Activated CD8-positive, alpha-beta memory T cell treated with anti-CD3 and anti-CD28 coated beads, Interleukin-2, amount 50 U/mL, for 1 hour (primary cell): ENCODE measurements around the gene NMT1.

Source experiments
- DNase-seq: peaks from one replicate; pipeline ENCODE4 v3.0.0-alpha.2; 2020; ENCODE audit errors: extremely low read depth

NMT1 gene

DNA sequence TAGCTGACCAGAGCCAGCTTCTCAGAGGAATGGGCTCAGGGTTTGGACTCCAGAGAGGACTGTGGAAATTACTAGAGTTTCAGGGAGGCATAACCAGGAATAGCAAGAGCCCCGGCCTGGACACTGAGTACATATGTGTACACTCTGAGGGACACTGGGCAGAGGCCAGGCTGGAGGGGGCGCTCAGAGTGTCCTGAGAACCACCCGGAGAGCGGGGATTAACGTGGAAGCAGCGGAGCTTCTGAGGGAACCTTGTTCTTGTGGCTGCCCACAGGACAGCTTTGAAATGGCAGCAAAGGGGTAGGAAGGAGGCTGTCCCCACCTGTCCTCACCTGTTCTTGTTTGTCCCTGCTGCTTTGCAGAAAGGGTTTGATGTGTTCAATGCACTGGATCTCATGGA is 43.4 kb downstream of the NMT1 start:
- no peak for DNase-seq

GRCh38 chr17:45104907-45105624 is 43.9 kb downstream of the NMT1 start:
- DNase-seq: no peak

DNA sequence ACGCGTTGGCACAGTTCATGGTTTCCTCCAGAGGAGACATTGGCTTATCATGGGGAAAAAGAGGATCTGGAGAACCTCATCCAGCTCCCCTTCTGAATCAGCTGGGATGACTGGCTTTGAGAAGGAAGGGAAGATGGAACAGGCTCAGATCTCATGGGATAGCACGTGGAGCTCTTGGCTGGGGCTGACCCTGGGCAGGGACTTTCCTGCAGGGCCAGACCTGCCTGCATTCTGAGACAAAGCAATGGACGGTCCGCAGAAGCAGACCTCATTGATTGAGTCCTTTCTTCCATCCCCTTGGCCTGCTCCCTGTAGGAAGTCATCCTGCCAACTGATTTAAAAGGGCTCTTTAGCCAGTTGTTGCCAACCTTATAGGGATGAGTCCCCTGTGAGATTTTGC is 45.0 kb downstream of the NMT1 start:
- DNase-seq: no peak

DNA sequence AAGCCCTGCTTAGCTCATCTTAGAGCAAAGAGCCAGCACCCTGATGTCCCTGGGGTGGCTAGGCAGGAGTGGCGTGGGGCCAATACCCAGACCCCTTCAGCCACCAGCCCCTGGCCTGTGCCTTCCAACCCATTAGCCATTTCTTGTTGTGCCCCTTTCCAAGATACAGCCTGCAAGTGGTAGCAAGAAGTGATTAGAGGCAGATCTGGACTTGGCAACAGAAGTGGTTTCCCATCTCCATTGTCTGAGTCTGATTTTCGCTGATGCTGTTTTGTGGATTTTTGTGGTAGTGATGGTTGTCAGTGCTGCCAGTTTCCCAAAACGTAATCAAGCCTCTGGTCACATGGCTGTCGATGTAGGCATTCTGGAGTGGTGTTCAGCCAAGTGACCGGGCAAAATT is 45.5 kb downstream of the NMT1 start:
- no peak for DNase-seq

DNA sequence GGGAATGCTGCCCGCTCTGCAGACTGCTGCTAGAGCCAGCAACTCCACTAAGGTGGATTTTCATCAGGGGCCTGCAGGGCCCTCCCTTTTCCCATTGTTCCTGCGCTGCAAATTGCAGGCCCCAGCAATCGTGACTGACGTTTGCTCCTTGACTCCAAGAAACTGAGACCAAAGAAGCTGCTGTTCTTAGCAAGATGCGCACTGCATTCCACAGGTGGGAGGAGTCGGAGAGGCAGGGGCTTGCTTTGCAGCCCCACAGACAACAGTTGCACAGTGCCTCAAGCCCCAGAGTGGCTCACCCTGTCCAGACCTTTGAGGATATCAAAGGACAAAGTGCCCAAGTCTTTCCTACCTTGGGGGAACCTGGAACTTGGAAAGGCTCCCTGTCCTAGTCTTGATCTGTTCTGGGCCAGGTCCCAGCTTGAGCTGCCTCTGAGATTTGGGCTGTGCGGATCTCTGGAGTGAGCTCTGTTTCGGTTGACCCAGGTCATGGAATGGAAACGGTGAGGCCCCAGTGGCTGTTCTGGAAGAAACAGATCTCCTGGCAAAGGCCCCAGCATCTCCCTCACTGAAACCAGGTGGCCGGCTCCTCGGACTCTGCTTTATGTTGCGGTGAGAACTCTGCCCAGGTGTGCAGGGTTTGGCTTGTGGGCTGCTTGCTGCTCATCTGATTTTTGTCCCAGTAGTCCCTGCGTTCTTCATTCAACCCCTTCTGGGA is 46.3 kb downstream of the NMT1 start:
- DNase-seq: no peak

DNA sequence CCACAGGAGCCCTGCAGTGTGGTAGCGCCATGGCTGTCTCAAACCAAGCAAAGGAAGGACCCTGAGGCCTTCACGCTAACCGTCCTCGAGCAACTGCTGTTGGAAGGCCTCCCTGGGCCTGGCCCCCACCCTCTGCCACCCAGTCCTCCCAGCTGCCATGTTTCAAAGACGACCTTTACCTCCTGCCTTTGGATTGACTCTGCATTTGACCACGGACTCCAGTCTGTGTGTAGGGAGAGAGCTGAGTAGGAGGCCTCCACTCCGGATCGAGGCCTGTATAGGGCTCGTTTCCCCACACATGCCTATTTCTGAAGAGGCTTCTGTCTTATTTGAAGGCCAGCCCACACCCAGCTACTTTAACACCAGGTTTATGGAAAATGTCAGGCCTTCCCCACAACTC is 46.9 kb downstream of the NMT1 start:
- no peak for DNase-seq

DNA sequence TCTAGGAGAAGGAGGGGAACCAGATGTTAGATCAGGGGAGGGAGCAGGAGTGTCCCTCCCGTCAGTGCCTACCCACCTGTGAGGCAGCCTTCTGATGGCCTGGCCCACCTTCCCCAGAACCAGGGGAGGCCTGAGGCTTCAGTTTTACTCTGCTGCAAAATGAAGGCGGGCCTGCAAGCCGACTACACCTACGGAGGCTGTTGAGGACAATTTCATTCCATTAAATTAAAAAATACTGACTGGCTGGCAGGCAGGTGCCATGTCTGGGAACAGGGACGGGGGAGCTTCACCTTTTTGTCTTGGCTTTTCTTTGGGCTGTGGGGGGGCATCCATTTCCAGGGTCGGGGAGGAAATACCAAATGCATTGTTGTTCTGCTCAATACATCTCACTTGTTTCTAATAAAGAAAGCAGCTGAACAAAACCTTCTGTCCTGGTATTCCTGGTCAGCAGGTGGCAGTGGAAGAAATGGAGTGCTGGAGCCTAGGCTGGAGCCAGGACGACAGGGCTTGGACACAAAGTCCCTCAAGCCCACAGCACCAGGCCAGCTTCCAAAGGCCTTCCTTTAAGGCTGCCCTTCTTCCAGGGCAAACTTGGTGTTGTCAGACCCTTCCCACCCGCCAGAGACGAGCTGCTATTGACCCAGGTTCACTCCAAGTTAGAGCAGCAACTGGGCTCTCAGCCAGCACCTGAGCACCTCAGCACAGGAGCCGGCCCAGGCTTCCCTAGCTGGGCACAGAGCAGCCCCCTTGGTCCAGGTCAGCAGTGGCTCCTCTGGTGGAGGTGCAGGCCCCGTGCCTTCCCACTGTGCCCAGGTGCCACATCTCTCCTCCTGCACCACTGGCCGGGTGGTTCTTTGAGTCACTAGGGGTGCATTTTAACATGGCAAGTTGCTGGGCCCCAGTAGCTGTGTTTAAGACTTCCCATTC is 47.7 kb downstream of the NMT1 start:
- DNase-seq: no peak

GRCh38 chr17:45110676-45111611 is 49.8 kb downstream of the NMT1 start:
- DNase-seq: no peak

DNA sequence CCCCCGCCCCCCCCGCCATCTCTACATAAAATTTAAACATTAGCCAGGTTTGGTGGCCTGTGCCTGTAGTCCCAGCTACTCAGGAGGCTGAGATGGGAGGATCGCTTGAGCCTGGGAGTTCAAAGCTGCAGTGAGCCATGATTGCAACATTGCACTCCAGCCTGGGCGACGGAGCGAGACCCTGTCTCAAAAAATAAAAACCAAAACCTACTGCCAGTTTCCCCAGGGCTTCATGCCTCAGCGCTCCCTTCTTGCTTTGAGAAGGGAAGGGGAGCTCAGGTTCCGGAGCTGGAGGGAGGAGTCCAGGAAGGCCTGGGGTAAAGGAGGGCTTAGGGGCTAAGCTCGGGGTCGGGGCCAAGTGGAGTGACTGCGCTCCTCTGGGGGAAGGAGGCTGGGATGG is 50.7 kb downstream of the NMT1 start:
- no peak for DNase-seq

- no peak for DNase-seq
Observed at GRCh38 chr17:45112559-45113423, 51.7 kb downstream of the NMT1 start.

GRCh38 chr17:45113424-45113754 is 52.3 kb downstream of the NMT1 start:
- no peak for DNase-seq

GRCh38 chr17:45114117-45114932 is 53.2 kb downstream of the NMT1 start:
- no peak for DNase-seq

GRCh38 chr17:45115015-45115625 is 54.0 kb downstream of the NMT1 start:
- DNase-seq: no peak

- DNase-seq: no peak
Observed at GRCh38 chr17:45115871-45116270, 54.8 kb downstream of the NMT1 start.

- DNase-seq: no peak
Observed at GRCh38 chr17:45116434-45117016, 55.4 kb downstream of the NMT1 start.

DNA sequence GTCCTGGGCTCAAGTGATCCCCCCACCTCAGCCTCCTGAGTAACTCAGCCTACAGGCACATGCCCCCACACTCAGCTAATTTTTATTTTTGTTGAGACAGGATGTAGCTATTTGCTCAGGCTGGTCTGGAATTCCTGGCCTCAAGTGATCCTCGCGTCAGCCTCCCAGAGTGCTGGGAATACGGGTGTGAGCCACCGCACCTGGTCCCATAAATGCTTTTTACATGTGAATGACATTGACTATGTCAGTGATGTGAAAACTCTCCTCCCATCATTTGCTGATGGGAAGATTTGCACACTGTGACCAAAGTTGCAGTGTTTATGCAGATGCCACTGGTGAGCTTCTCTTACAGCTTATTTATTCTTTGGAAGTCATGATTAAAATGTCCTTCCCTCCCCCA is 56.2 kb downstream of the NMT1 start:
- DNase-seq: no peak

GRCh38 chr17:45117848-45118646 is 56.9 kb downstream of the NMT1 start:
- DNase-seq: no peak

GRCh38 chr17:45118691-45119090 is 57.6 kb downstream of the NMT1 start:
- DNase-seq: no peak
